ENCODE measurements around the gene TMEM207. TPM values are rescaled to one million over a fixed set of nuclear protein-coding genes. Genes with fewer than 3 reads are reported as not detected.

The TMEM207 gene
- total RNA-seq, 1 experiment from 2014 or later, result 0.57 TPM

GRCh38 chr3:190442240-190442639, 7.5 kb downstream of the TMEM207 start:
- TF ChIP-seq, protein P1, sequence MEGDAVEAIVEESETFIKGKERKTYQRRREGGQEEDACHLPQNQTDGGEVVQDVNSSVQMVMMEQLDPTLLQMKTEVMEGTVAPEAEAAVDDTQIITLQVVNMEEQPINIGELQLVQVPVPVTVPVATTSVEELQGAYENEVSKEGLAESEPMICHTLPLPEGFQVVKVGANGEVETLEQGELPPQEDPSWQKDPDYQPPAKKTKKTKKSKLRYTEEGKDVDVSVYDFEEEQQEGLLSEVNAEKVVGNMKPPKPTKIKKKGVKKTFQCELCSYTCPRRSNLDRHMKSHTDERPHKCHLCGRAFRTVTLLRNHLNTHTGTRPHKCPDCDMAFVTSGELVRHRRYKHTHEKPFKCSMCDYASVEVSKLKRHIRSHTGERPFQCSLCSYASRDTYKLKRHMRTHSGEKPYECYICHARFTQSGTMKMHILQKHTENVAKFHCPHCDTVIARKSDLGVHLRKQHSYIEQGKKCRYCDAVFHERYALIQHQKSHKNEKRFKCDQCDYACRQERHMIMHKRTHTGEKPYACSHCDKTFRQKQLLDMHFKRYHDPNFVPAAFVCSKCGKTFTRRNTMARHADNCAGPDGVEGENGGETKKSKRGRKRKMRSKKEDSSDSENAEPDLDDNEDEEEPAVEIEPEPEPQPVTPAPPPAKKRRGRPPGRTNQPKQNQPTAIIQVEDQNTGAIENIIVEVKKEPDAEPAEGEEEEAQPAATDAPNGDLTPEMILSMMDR (IDR thresholded peaks at IDR 0.05; ENCODE audit: unreplicated experiment), result no peak
- intact Hi-C loops (cut with micrococcal nuclease; ENCODE audit: unreplicated experiment), result loop anchor here (5.0 kb wide), 2 partner anchors 120 to 215 kb away; partner anchors contain the start of gene CLDN1
- DNase-seq, result no peak

DNA sequence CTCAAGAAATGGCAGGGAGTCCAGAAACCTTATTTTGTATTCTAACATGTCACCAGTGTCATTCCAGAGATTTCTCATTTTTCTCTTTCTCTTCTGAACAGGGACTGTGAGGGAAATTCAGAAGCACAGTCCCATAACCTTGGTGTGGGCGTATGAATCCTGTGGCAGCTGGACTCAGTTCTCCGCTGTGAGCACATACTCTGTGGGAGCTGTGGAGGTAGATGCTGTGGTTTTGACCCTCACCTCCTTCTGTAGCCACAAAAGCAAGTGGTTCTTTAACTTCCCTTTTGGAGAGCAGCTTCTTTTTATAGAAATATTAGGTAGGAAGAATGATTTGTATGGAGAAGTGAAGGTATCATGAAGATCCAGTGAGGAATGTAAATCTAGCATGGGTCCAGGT, 13.4 kb downstream of the TMEM207 start:
- Mint-ChIP-seq H3K27ac (ENCODE audit: unreplicated experiment) (no peak overlapping the region), H3K4me3 (ENCODE audit: low read depth, unreplicated experiment) (no peak overlapping the region), H3K4me1 (ENCODE audit: low read depth, unreplicated experiment) (peaks cover 28% of the 10 kb centered on the region), H3K27me3 (ENCODE audit: unreplicated experiment) (no peaks in the 10 kb centered on the region), H3K9me3 (ENCODE audit: low read depth, unreplicated experiment) (peaks cover 13% of the 10 kb centered on the region), H3K36me3 (ENCODE audit: insufficient read depth, unreplicated experiment) (no peaks in the 10 kb centered on the region)
- intact Hi-C loops (cut with micrococcal nuclease; ENCODE audit: unreplicated experiment), result no loop called here
- TF ChIP-seq, protein P1 (IDR thresholded peaks at IDR 0.05; ENCODE audit: unreplicated experiment), result no peak
- CTCF ChIA-PET, result no interaction called here
- DNase-seq, result no peak
- no TSS peak for BruUV-seq (replicated peaks)

More at GRCh38 chr3:190442240-190442639, 7.5 kb downstream of the TMEM207 start:
- Mint-ChIP-seq H3K27ac (ENCODE audit: unreplicated experiment) (no peak overlapping the region), H3K36me3 (ENCODE audit: insufficient read depth, unreplicated experiment) (peaks cover 7% of the 10 kb centered on the region), H3K4me3 (ENCODE audit: low read depth, unreplicated experiment) (no peak overlapping the region), H3K27me3 (ENCODE audit: unreplicated experiment) (no peaks in the 10 kb centered on the region), H3K9me3 (ENCODE audit: low read depth, unreplicated experiment) (no peaks in the 10 kb centered on the region), H3K4me1 (ENCODE audit: low read depth, unreplicated experiment) (peaks cover 37% of the 10 kb centered on the region)
- BruUV-seq (replicated peaks), result no TSS peak
- CTCF ChIA-PET, result interaction anchor here (0.6 kb wide), 1 partner anchor 37 kb away, joined by 3 read pairs; no protein-coding TSS in a partner anchor

GRCh38 chr3:190435618-190436017, 14.1 kb downstream of the TMEM207 start:
- Mint-ChIP-seq H3K4me3 (ENCODE audit: low read depth, unreplicated experiment) (no peak overlapping the region), H3K4me1 (ENCODE audit: low read depth, unreplicated experiment) (peaks cover 28% of the 10 kb centered on the region), H3K36me3 (ENCODE audit: insufficient read depth, unreplicated experiment) (no peaks in the 10 kb centered on the region), H3K27me3 (ENCODE audit: unreplicated experiment) (no peaks in the 10 kb centered on the region), H3K9me3 (ENCODE audit: low read depth, unreplicated experiment) (peaks cover 13% of the 10 kb centered on the region), H3K27ac (ENCODE audit: unreplicated experiment) (no peak overlapping the region)
- TF ChIP-seq, protein P1 (IDR thresholded peaks at IDR 0.05; ENCODE audit: unreplicated experiment), result no peak
- DNase-seq, result no peak
- intact Hi-C loops (cut with micrococcal nuclease; ENCODE audit: unreplicated experiment), result no loop called here
- no TSS peak for BruUV-seq (replicated peaks)
- CTCF ChIA-PET, result interaction anchor here (0.7 kb wide), 1 partner anchor 528 kb away, joined by 3 read pairs; no protein-coding TSS in a partner anchor

GRCh38 chr3:190433626-190434025, 16.1 kb downstream of the TMEM207 start:
- Mint-ChIP-seq H3K27ac (ENCODE audit: unreplicated experiment) (no peak overlapping the region), H3K4me1 (ENCODE audit: low read depth, unreplicated experiment) (peaks cover 28% of the 10 kb centered on the region), H3K36me3 (ENCODE audit: insufficient read depth, unreplicated experiment) (no peaks in the 10 kb centered on the region), H3K27me3 (ENCODE audit: unreplicated experiment) (no peaks in the 10 kb centered on the region), H3K9me3 (ENCODE audit: low read depth, unreplicated experiment) (peaks cover 13% of the 10 kb centered on the region), H3K4me3 (ENCODE audit: low read depth, unreplicated experiment) (no peak overlapping the region)
- DNase-seq, result no peak
- intact Hi-C loops (cut with micrococcal nuclease; ENCODE audit: unreplicated experiment), result no loop called here
- TF ChIP-seq, protein P1 (IDR thresholded peaks at IDR 0.05; ENCODE audit: unreplicated experiment), result no peak
- CTCF ChIA-PET, result no interaction called here
- no TSS peak for BruUV-seq (replicated peaks)
